Measurements from ENCODE around the gene CELSR1.

CELSR1 gene

GRCh38 chr22:46578824-46579561, 41.6 kb upstream of the CELSR1 start:
- Histone ChIP-seq H3K27ac (ENCODE audit: low read depth, low read length) (peak overlapping the region; percentile 54), H3K27me3 (ENCODE audit: control insufficient read depth, insufficient read depth, low read length) (no peaks in the 10 kb centered on the region), H3K4me3 (ENCODE audit: low read length) (peak overlapping the region; percentile 85), H3K36me3 (ENCODE audit: control insufficient read depth, insufficient read depth, low read length) (no peaks in the 10 kb centered on the region), H3K4me1 (ENCODE audit: control insufficient read depth, insufficient read depth, low read length) (peaks cover 20% of the 10 kb centered on the region), H3K9ac (ENCODE audit: low read length) (no peak overlapping the region)

GRCh38 chr22:46578251-46578823, 40.9 kb upstream of the CELSR1 start:
- Histone ChIP-seq H3K4me1 (ENCODE audit: control insufficient read depth, insufficient read depth, low read length) (peaks cover 20% of the 10 kb centered on the region), H3K9ac (ENCODE audit: low read length) (peak overlapping the region; percentile 72), H3K27me3 (ENCODE audit: control insufficient read depth, insufficient read depth, low read length) (no peaks in the 10 kb centered on the region), H3K27ac (ENCODE audit: low read depth, low read length) (peak overlapping the region; percentile 54), H3K4me3 (ENCODE audit: low read length) (peak overlapping the region; percentile 85), H3K36me3 (ENCODE audit: control insufficient read depth, insufficient read depth, low read length) (no peaks in the 10 kb centered on the region)

GRCh38 chr22:46577368-46578249, 40.2 kb upstream of the CELSR1 start:
- Histone ChIP-seq H3K9ac (ENCODE audit: low read length) (peak overlapping the region; percentile 72), H3K4me1 (ENCODE audit: control insufficient read depth, insufficient read depth, low read length) (peaks cover 20% of the 10 kb centered on the region), H3K4me3 (ENCODE audit: low read length) (peak overlapping the region; percentile 85), H3K27me3 (ENCODE audit: control insufficient read depth, insufficient read depth, low read length) (no peaks in the 10 kb centered on the region), H3K36me3 (ENCODE audit: control insufficient read depth, insufficient read depth, low read length) (no peaks in the 10 kb centered on the region), H3K27ac (ENCODE audit: low read depth, low read length) (peak overlapping the region; percentile 54)

- no peak overlapping the region for H3K27ac ChIP-seq (ENCODE audit: low read depth, low read length)
- no peaks in the 10 kb centered on the region for H3K36me3 ChIP-seq (ENCODE audit: control insufficient read depth, insufficient read depth, low read length)
- no peaks in the 10 kb centered on the region for H3K27me3 ChIP-seq (ENCODE audit: control insufficient read depth, insufficient read depth, low read length)
- peak overlapping the region; percentile 85 for H3K4me3 ChIP-seq (ENCODE audit: low read length)
- H3K4me1 ChIP-seq (ENCODE audit: control insufficient read depth, insufficient read depth, low read length), result peaks cover 20% of the 10 kb centered on the region
- H3K9ac ChIP-seq (ENCODE audit: low read length), result peak overlapping the region; percentile 65
These were observed 39.3 kb upstream of the CELSR1 start for GRCh38 chr22:46576556-46577367.

GRCh38 chr22:46575911-46576555, 38.6 kb upstream of the CELSR1 start:
- H3K36me3 ChIP-seq (ENCODE audit: control insufficient read depth, insufficient read depth, low read length), result no peaks in the 10 kb centered on the region
- no peak overlapping the region for H3K27ac ChIP-seq (ENCODE audit: low read depth, low read length)
- no peaks in the 10 kb centered on the region for H3K27me3 ChIP-seq (ENCODE audit: control insufficient read depth, insufficient read depth, low read length)
- H3K4me1 ChIP-seq (ENCODE audit: control insufficient read depth, insufficient read depth, low read length), result peaks cover 20% of the 10 kb centered on the region
- peak overlapping the region; percentile 66 for H3K4me3 ChIP-seq (ENCODE audit: low read length)
- peak overlapping the region; percentile 65 for H3K9ac ChIP-seq (ENCODE audit: low read length)

GRCh38 chr22:46574993-46575910, 37.8 kb upstream of the CELSR1 start:
- no peaks in the 10 kb centered on the region for H3K27me3 ChIP-seq (ENCODE audit: control insufficient read depth, insufficient read depth, low read length)
- H3K4me3 ChIP-seq (ENCODE audit: low read length), result no peak overlapping the region
- no peak overlapping the region for H3K9ac ChIP-seq (ENCODE audit: low read length)
- no peaks in the 10 kb centered on the region for H3K36me3 ChIP-seq (ENCODE audit: control insufficient read depth, insufficient read depth, low read length)
- H3K4me1 ChIP-seq (ENCODE audit: control insufficient read depth, insufficient read depth, low read length), result peaks cover 20% of the 10 kb centered on the region
- H3K27ac ChIP-seq (ENCODE audit: low read depth, low read length), result no peak overlapping the region

- H3K27me3 ChIP-seq (ENCODE audit: control insufficient read depth, insufficient read depth, low read length), result no peaks in the 10 kb centered on the region
- H3K4me1 ChIP-seq (ENCODE audit: control insufficient read depth, insufficient read depth, low read length), result peaks cover 18% of the 10 kb centered on the region
- no peaks in the 10 kb centered on the region for H3K36me3 ChIP-seq (ENCODE audit: control insufficient read depth, insufficient read depth, low read length)
- no peak overlapping the region for H3K4me3 ChIP-seq (ENCODE audit: low read length)
- H3K27ac ChIP-seq (ENCODE audit: low read depth, low read length), result no peak overlapping the region
- no peak overlapping the region for H3K9ac ChIP-seq (ENCODE audit: low read length)
These were observed 37.1 kb upstream of the CELSR1 start for GRCh38 chr22:46574438-46574992.

- H3K4me1 ChIP-seq (ENCODE audit: control insufficient read depth, insufficient read depth, low read length), result peaks cover 15% of the 10 kb centered on the region
- no peak overlapping the region for H3K27ac ChIP-seq (ENCODE audit: low read depth, low read length)
- H3K27me3 ChIP-seq (ENCODE audit: control insufficient read depth, insufficient read depth, low read length), result no peaks in the 10 kb centered on the region
- no peak overlapping the region for H3K9ac ChIP-seq (ENCODE audit: low read length)
- no peaks in the 10 kb centered on the region for H3K36me3 ChIP-seq (ENCODE audit: control insufficient read depth, insufficient read depth, low read length)
- no peak overlapping the region for H3K4me3 ChIP-seq (ENCODE audit: low read length)
These were observed 36.5 kb upstream of the CELSR1 start for GRCh38 chr22:46573781-46574437.

GRCh38 chr22:46572911-46573780, 35.7 kb upstream of the CELSR1 start:
- no peak overlapping the region for H3K9ac ChIP-seq (ENCODE audit: low read length)
- H3K4me3 ChIP-seq (ENCODE audit: low read length), result no peak overlapping the region
- no peak overlapping the region for H3K27ac ChIP-seq (ENCODE audit: low read depth, low read length)
- H3K36me3 ChIP-seq (ENCODE audit: control insufficient read depth, insufficient read depth, low read length), result no peaks in the 10 kb centered on the region
- H3K4me1 ChIP-seq (ENCODE audit: control insufficient read depth, insufficient read depth, low read length), result peaks cover 7% of the 10 kb centered on the region
- H3K27me3 ChIP-seq (ENCODE audit: control insufficient read depth, insufficient read depth, low read length), result no peaks in the 10 kb centered on the region

Data from rectal smooth muscle tissue (tissue), 1 donor.